ENCODE results near the gene KRT84.

DNA sequence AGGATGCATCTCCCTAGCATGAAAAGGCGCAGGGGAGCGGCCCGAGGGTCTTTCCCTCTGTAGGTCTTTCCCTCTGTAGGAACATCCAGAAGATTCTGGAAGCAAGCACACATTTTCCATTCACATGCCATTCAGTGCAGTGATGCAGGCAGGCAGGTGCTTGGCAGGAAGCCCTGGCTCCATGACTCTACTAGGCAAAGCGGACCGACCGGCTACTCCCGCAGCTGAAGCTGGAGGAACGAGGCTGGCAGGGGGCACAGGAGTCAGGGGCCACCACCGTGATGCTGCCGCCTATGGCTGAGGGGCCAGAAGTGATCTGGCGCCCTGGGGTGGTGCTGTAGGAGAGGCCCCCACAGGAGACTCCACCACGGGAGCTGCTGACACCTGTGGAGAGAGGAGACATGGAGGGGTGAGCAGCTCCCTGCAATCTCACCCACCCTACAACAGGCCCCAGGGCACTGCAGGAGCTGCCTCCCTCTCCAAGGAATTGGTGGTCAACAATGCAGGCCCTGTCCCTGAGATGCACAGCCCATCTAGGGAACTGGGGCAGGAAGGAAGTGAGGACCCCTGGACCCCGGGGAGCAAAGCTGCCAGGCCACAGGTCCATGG, 24.7 kb downstream of the KRT84 start:
- TF ChIP-seq POLR2A (IDR thresholded peaks at IDR 0.05; ENCODE audit: low read length): no peak
- no peak for TF ChIP-seq GATA1 (IDR thresholded peaks at IDR 0.05; ENCODE audit: low read depth, low read length)
